GM12878 (cell line): ENCODE measurements around the gene ANTKMT. TPM values are rescaled to one million over a fixed set of nuclear protein-coding genes. Genes with fewer than 3 reads are reported as not detected.

Experiments
- ATAC-seq: fragments of 200-7000 bp; cut with Tn5 transposase; 3 replicates; pipeline ENCODE4 v1.9.1; 2020; ENCODE audit warnings: mild to moderate bottlenecking, moderate library complexity
- BruUV-seq: library from RNA; stranded (reverse); fragments of 400-500 nt; replicated peaks from 2 replicates; lab custom pipeline; 2021; lab: Mats Ljungman, UMichigan
- CTCF ChIA-PET: fragments of 300-600 bp; sonication (Branson Sonifier 250); formaldehyde crosslinking; extraction: SDS; loops from one replicate; lab custom pipeline; 2021; ENCODE audit warnings: inconsistent platforms; lab: Yijun Ruan, JAX
- POLR2A ChIA-PET: fragments of 350-600 bp; formaldehyde crosslinking; extraction: SDS; loops from one replicate; lab custom pipeline; 2021; ENCODE audit warnings: inconsistent platforms; lab: Charles Lee
- RAD21 ChIA-PET: fragments of 300-600 bp; sonication (Branson Sonifier 250); formaldehyde crosslinking; loops from one replicate; lab custom pipeline; 2023; ENCODE audit warnings: antibody characterized with exemption; ENCODE audit not compliant: unreplicated experiment; lab: Charles Lee
- SMC1A ChIA-PET: fragments of 300-600 bp; sonication (Branson Sonifier 250); formaldehyde crosslinking; loops from one replicate; lab custom pipeline; 2023; ENCODE audit not compliant: unreplicated experiment, uncharacterized antibody; lab: Charles Lee
- DNase-seq: peaks from one replicate; pipeline ENCODE4 v3.0.0-alpha.2; 2011; ENCODE audit warnings: low read depth, low spot score
- FAIRE-seq: peaks from 3 replicates; lab custom pipeline; 2011; peaks lifted over from hg19 to GRCh38; lab: Jason Lieb, UNC
- H2AFZ ChIP-seq: 2 replicates; pipeline ENCODE4 v1.6.0; 2011; ENCODE audit warnings: low read depth, low read length, control low read depth; ENCODE audit not compliant: control insufficient read depth
- H3K27ac ChIP-seq: 2 replicates; pipeline ENCODE4 v1.5.1; 2011; ENCODE audit warnings: control low read depth; ENCODE audit not compliant: control insufficient read depth, insufficient read depth
- H3K27me3 ChIP-seq, 2 experiments: replicated peaks in 1 of 2; 2 replicates each; pipeline versions ENCODE4 v1.6.0 to v1.6.1; 2011; ENCODE audit warnings: low read length in 1 of 2; ENCODE audit not compliant: control insufficient read depth in 2 of 2, insufficient read depth in 2 of 2
- H3K36me3 ChIP-seq, 2 experiments: 2 replicates each; pipeline ENCODE4 v1.5.1; 2011; ENCODE audit warnings: low read length in 1 of 2; ENCODE audit not compliant: control insufficient read depth in 2 of 2, insufficient read depth in 2 of 2
- H3K4me1 ChIP-seq: 2 replicates; pipeline ENCODE4 v1.6.1; 2011; ENCODE audit warnings: mild to moderate bottlenecking, low read length, moderate library complexity, mixed read lengths; ENCODE audit not compliant: control insufficient read depth, insufficient read depth
- H3K4me2 ChIP-seq: 2 replicates; pipeline ENCODE4 v1.6.0; 2011; ENCODE audit warnings: control low read depth; ENCODE audit not compliant: control insufficient read depth, insufficient read depth
- H3K4me3 ChIP-seq: fragments of 200-600 bp; sonication (generic); 2 replicates; pipeline ENCODE4 v1.5.1; 2016
- H3K79me2 ChIP-seq: 2 replicates; pipeline ENCODE4 v1.6.0; 2011; ENCODE audit warnings: low read length; ENCODE audit not compliant: control insufficient read depth, insufficient read depth
- H3K9ac ChIP-seq: 2 replicates; pipeline ENCODE4 v1.8.0; 2011; ENCODE audit warnings: low read length, control low read depth, mixed read lengths; ENCODE audit not compliant: control insufficient read depth, insufficient read depth
- H3K9me3 ChIP-seq: replicated peaks from 3 replicates; pipeline ENCODE4 v1.5.1; 2011; ENCODE audit warnings: mild to moderate bottlenecking, low read length; ENCODE audit not compliant: control insufficient read depth, insufficient read depth
- H4K20me1 ChIP-seq: 2 replicates; pipeline ENCODE4 v1.6.0; 2011; ENCODE audit not compliant: control insufficient read depth, insufficient read depth
- ATF2 ChIP-seq: IDR thresholded peaks from 2 replicates; pipeline ENCODE4 v1.6.1; 2012; ENCODE audit warnings: low read length, inconsistent platforms
- BMI1 ChIP-seq: fragments of 450-650 bp; IDR thresholded peaks from 2 replicates; pipeline ENCODE4 v1.6.1; 2016; ENCODE audit warnings: mild to moderate bottlenecking, moderate library complexity, borderline replicate concordance
- CBX3 ChIP-seq: fragments of 200-600 bp; sonication (generic); IDR thresholded peaks from 2 replicates; pipeline ENCODE4 v1.6.1; 2016; ENCODE audit warnings: low read depth, borderline replicate concordance
- CEBPB ChIP-seq, 2 experiments: fragments of 150-350 bp in 1 of 2; IDR thresholded peaks; 2 replicates each; pipeline ENCODE4 v1.6.1; 2012 to 2014; ENCODE audit warnings: low read depth in 2 of 2, low read length in 2 of 2, borderline replicate concordance in 1 of 2, inconsistent platforms in 1 of 2
- CHD1 ChIP-seq: IDR thresholded peaks from 2 replicates; pipeline ENCODE4 v1.6.1; 2012; ENCODE audit warnings: low read depth, low read length, improper control_type of control experiment
- CHD2 ChIP-seq: IDR thresholded peaks from 2 replicates; pipeline ENCODE4 v1.6.1; 2011; ENCODE audit warnings: low read depth, low read length, improper control_type of control experiment, borderline replicate concordance
- CREB1 ChIP-seq: IDR thresholded peaks from 2 replicates; pipeline ENCODE4 v1.6.1; 2012; ENCODE audit warnings: low read depth, mild to moderate bottlenecking, inconsistent platforms
- E4F1 ChIP-seq: fragments of 450-650 bp; IDR thresholded peaks from 2 replicates; pipeline ENCODE4 v1.6.1; 2018; ENCODE audit warnings: borderline replicate concordance, mild to moderate bottlenecking; ENCODE audit not compliant: partially characterized antibody
- EED ChIP-seq: sonication (generic); IDR thresholded peaks from 2 replicates; pipeline ENCODE4 v1.6.1; 2016; ENCODE audit warnings: antibody characterized with exemption, low read depth
- MTA2 ChIP-seq: fragments of 450-650 bp; IDR thresholded peaks from 2 replicates; pipeline ENCODE4 v1.6.1; 2016; ENCODE audit warnings: low read depth, mild to moderate bottlenecking, moderate library complexity
- MYC ChIP-seq: IDR thresholded peaks from 2 replicates; pipeline ENCODE4 v1.6.1; 2011; ENCODE audit warnings: mild to moderate bottlenecking, low read length, moderate library complexity, inconsistent platforms; ENCODE audit not compliant: insufficient read depth, insufficient replicate concordance, insufficient read length, severe bottlenecking
- NKRF ChIP-seq: fragments of 450-650 bp; conservative IDR thresholded peaks from 2 replicates; pipeline ENCODE4 v1.6.1; 2017; ENCODE audit warnings: mild to moderate bottlenecking, moderate library complexity
- NR2C2 ChIP-seq: IDR thresholded peaks from 2 replicates; pipeline ENCODE4 v1.6.1; 2011; ENCODE audit warnings: borderline replicate concordance, low read depth; ENCODE audit not compliant: control insufficient read depth, insufficient read length
- PBX3 ChIP-seq: IDR thresholded peaks from 2 replicates; pipeline ENCODE4 v1.6.1; 2011; ENCODE audit warnings: mild to moderate bottlenecking, low read depth, low read length, moderate library complexity; ENCODE audit not compliant: insufficient replicate concordance
- RUNX3 ChIP-seq: IDR thresholded peaks from 2 replicates; pipeline ENCODE4 v1.6.1; 2012; ENCODE audit warnings: low read length, inconsistent platforms
- SMC3 ChIP-seq: IDR thresholded peaks from 2 replicates; pipeline ENCODE4 v1.6.1; 2011; ENCODE audit warnings: low read length, improper control_type of control experiment, borderline replicate concordance
- WGBS: methylation state at CpG from one replicate; pipeline ENCODE4 v1.1.6; 2016; ENCODE audit warnings: low lambda C conversion rate; ENCODE audit not compliant: insufficient replicate concordance, insufficient coverage; ENCODE audit errors: missing lambda C conversion rate; 5-methylcytosine and 5-hydroxymethylcytosine counted together
- in situ Hi-C: fragments of 300-500 bp; cut with MboI; formaldehyde crosslinking; loops from 9 replicates; pipeline ENCODE4 v1.14.3; 2018; ENCODE audit warnings: mixed read lengths
- intact Hi-C: fragments of 100-400 bp; cut with micrococcal nuclease; formaldehyde crosslinking; loops from one replicate; pipeline ENCODE4 v1.14.2; 2022; ENCODE audit not compliant: unreplicated experiment
- polyA plus RNA-seq, 11 experiments: library from polyadenylated mRNA; depleted of rRNA in 4 of 11; unstranded in 6 of 11; stranded (reverse) in 5 of 11; fragments of >200 nt; fragmentation: Nextera tagmentation in 4 of 11; fragmentation: Illumina TruSeq in 1 of 11; extraction: Ambion mirVana in 4 of 11; extraction: Trizol in 1 of 11; gene quantifications; 1 replicate in 1 of 11; 2 replicates in 10 of 11; pipeline versions ENCODE4 v1.2.1 to v1.2.3, GENCODE V29; 2011 to 2016; ENCODE audit warnings: inconsistent platforms in 2 of 11, missing spikeins in 2 of 11, low read depth in 1 of 11
- total RNA-seq, 4 experiments: library from RNA; depleted of rRNA in 3 of 4; stranded (reverse); fragments of >200 nt in 3 of 4; fragmentation: Illumina TruSeq in 1 of 4; extraction: Trizol in 1 of 4; gene quantifications; 2 replicates each; pipeline versions ENCODE4 v1.2.1 to v1.2.3, GENCODE V29; 2013 to 2021

ANTKMT gene
- total and polyA plus RNA-seq, 10 of the 15 experiments (the other 5 are each of a cell fraction or from before 2014, with no cell fraction given) = 0.58 to 60.5 (median 25.8) TPM

GRCh38 chr16:694863-695354 lies 26.0 kb upstream of the ANTKMT start:
- DNase-seq = no peak
- H3K9me3 ChIP-seq = no peaks in the 10 kb centered on the region; the same call in 2 of the 3 replicates
- in situ Hi-C loops = no loop called here
- peak overlapping the region; percentile 89 for H3K4me2 ChIP-seq
- H3K27me3 ChIP-seq = peaks cover 2 to 6% of the 10 kb centered on the region in 2 experiments; a peak in 3 of 4 replicates
- H3K4me3 ChIP-seq = no peak overlapping the region; the same call in 1 of the 2 replicates
- H3K9ac ChIP-seq = no peak overlapping the region
- TF ChIP-seq MTA2 (no peak), NKRF (no peak), CBX3 (no peak), NR2C2 (no peak), RUNX3 (no peak), CEBPB (IDR thresholded peaks at IDR 0.05; ENCODE audit: borderline replicate concordance in 1 of 2, low read depth in 2 of 2, low read length in 2 of 2) (no peak), BMI1 (no peak), SMC3 (no peak), CHD1 (no peak), CHD2 (no peak), PBX3 (no peak), EED (no peak), CREB1 (no peak), ATF2 (no peak), MYC (no peak), E4F1 (no peak)
- POLR2A ChIA-PET = interaction anchor here (0.7 to 2.0 kb wide), 6 partner anchors 11 to 58 kb away, joined by 3 to 7 read pairs (median 4); partner anchors contain the start of genes ANTKMT, HAGHL, JMJD8 and METRN
- ATAC-seq = no peak
- CTCF ChIA-PET = interaction anchor here (0.6 to 1.6 kb wide), 4 partner anchors 15 to 105 kb away, joined by 3 to 5 read pairs (median 3); no protein-coding TSS in a partner anchor
- no peak overlapping the region for H3K27ac ChIP-seq
- no peaks in the 10 kb centered on the region for H4K20me1 ChIP-seq
- peak overlapping the region; percentile 29; the same call in 1 of the 2 replicates for H2AFZ ChIP-seq
- RAD21 ChIA-PET = interaction anchor here (0.9 kb wide), 1 partner anchor 25 kb away, joined by 3 read pairs; no protein-coding TSS in a partner anchor
- peaks cover 7% of the 10 kb centered on the region for H3K4me1 ChIP-seq
- no peak for FAIRE-seq
- H3K79me2 ChIP-seq = peaks cover 3% of the 10 kb centered on the region; the same call in 1 of the 2 replicates
- WGBS = 21% methylated on average over 16 of the region's 37 CpGs
- intact Hi-C loops = no loop called here
- no peaks in the 10 kb centered on the region for H3K36me3 ChIP-seq
- SMC1A ChIA-PET = no interaction called here
- BruUV-seq = no TSS peak
